Panc1 (cell line): Measurements from ENCODE around the gene SSC5D. TPM values are rescaled to one million over a fixed set of nuclear protein-coding genes. Genes with fewer than 3 reads are reported as not detected.

Experiments used
- ATAC-seq: fragments of 200-7000 bp; cut with Tn5 transposase; 2 replicates; pipeline ENCODE4 v1.9.1; 2020; ENCODE audit warnings: mild to moderate bottlenecking, moderate library complexity
- BruUV-seq: library from RNA; stranded (reverse); fragments of 400-500 nt; replicated peaks from 2 replicates; lab custom pipeline; 2021; lab: Mats Ljungman, UMichigan
- CTCF ChIA-PET: fragments of 300-600 bp; sonication (Branson Sonifier 250); formaldehyde crosslinking; loops from one replicate; lab custom pipeline; 2022; ENCODE audit warnings: antibody characterized with exemption; lab: Charles Lee
- POLR2A ChIA-PET: fragments of 300-600 bp; sonication (Branson Sonifier 250); formaldehyde crosslinking; loops from one replicate; lab custom pipeline; 2022; ENCODE audit warnings: antibody characterized with exemption; lab: Charles Lee
- DNase-seq: peaks from one replicate; pipeline ENCODE4 v3.0.0-alpha.2; 2010; ENCODE audit warnings: low read depth, low spot score
- H3K27ac ChIP-seq: 2 replicates; pipeline ENCODE4 v1.5.1; 2011; ENCODE audit warnings: mild to moderate bottlenecking, low read length, inconsistent platforms
- H3K27me3 ChIP-seq: fragments of 200-500 bp; sonication (Bioruptor generic); 2 replicates; pipeline ENCODE4 v1.6.0; 2014; ENCODE audit warnings: low read length, inconsistent platforms; ENCODE audit not compliant: control insufficient read depth, insufficient read depth
- H3K36me3 ChIP-seq: fragments of 200-500 bp; sonication (Bioruptor generic); 2 replicates; pipeline ENCODE4 v1.5.1; 2014; ENCODE audit warnings: inconsistent platforms, mild to moderate bottlenecking, low read length, moderate library complexity; ENCODE audit not compliant: control insufficient read depth, insufficient read depth
- H3K4me1 ChIP-seq: 2 replicates; pipeline ENCODE4 v1.5.1; 2011; ENCODE audit warnings: inconsistent platforms, mild to moderate bottlenecking, low read length, moderate library complexity; ENCODE audit not compliant: control insufficient read depth, insufficient read depth
- H3K4me3 ChIP-seq, 2 experiments: 2 replicates each; pipeline ENCODE4 v1.5.1; 2011 to 2012; ENCODE audit warnings: low read depth in 2 of 2, low read length in 2 of 2, mild to moderate bottlenecking in 2 of 2, inconsistent platforms in 1 of 2, moderate library complexity in 1 of 2
- H3K9me3 ChIP-seq: fragments of 200-500 bp; sonication (Bioruptor generic); 2 replicates; pipeline ENCODE4 v1.5.1; 2014; ENCODE audit warnings: low read depth, mild to moderate bottlenecking, inconsistent platforms, low read length, moderate library complexity; ENCODE audit not compliant: control insufficient read depth, insufficient read depth
- POLR2AphosphoS5 ChIP-seq: IDR thresholded peaks from 2 replicates; pipeline ENCODE4 v1.6.1; 2012; ENCODE audit warnings: mild to moderate bottlenecking, low read depth, low read length, moderate library complexity
- SIN3A ChIP-seq: IDR thresholded peaks from 2 replicates; pipeline ENCODE4 v1.6.1; 2012; ENCODE audit warnings: low read depth, mild to moderate bottlenecking, low read length, moderate library complexity, borderline replicate concordance; ENCODE audit not compliant: insufficient read depth
- TCF7L2 ChIP-seq: IDR thresholded peaks from 2 replicates; pipeline ENCODE4 v1.6.1; 2011; ENCODE audit warnings: mild to moderate bottlenecking, low read depth, low read length, inconsistent platforms
- in situ Hi-C: cut with HindIII; loops from 2 replicates; pipeline ENCODE4 v1.10.0; 2016; ENCODE audit warnings: low sequenced_read_pairs, low pct_unique_long_range_greater_than_20kb
- intact Hi-C: fragments of 100-400 bp; cut with micrococcal nuclease; formaldehyde crosslinking; loops from one replicate; pipeline ENCODE4 v1.10.0; 2022; ENCODE audit not compliant: unreplicated experiment
- total RNA-seq: library from RNA; stranded (reverse); gene quantifications from one replicate; pipeline ENCODE4 v1.2.1, GENCODE V29; 2021; ENCODE audit not compliant: unreplicated experiment
- TF ChIP-seq, protein P1 (sequence below): fragments of 450-650 bp; IDR thresholded peaks from 2 replicates; pipeline ENCODE4 v1.5.1; 2017; ENCODE audit warnings: mild to moderate bottlenecking
- TF ChIP-seq, protein P2 (sequence below), 2 experiments: IDR thresholded peaks; 2 replicates each; pipeline ENCODE4 v1.6.1; 2011 to 2012; ENCODE audit warnings: low read depth in 2 of 2, control low read depth in 1 of 2, low read length in 1 of 2, mild to moderate bottlenecking in 1 of 2, moderate library complexity in 1 of 2; ENCODE audit not compliant: insufficient read depth in 1 of 2

SSC5D gene
- total RNA-seq, 1 experiment from 2014 or later, result 13.0 TPM

DNA sequence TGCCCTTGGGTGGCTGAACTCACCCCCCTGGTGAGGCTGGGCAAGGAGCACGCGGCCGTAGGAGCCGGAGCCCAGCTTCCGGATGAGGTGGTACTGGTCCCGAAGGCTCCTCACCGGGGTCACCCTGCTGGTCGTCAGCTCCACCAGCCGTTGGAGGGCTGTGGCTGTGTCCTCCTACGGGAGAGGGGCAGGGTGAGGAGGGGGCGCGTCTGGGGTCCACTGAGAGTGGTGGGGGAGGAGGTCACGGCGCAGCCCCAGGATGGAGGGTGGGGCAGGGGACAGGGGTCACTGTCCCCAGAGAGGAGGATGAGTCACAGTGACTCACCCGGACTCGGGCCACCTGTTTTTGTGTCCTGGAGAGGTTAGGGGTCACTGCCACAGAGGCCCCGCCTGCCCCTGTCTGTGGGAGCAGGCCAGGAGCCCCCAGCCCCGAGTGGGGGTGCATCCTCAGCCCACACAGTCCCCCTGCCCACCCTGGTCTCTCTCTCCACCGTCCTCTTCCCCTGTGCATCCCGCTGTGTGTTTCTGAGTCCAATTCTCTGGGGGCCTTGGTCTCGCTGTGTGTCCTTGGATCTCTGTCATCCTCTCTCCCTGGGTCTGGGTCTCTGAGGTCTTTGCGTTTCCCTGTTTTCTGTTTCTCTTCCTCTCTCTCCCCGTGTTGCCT, 56.7 kb downstream of the SSC5D start:
- Histone ChIP-seq H3K27ac (0 out of 2 replicates have a peak overlapping the region, but pooled peaks have one; percentile 15), H3K27me3 (no peaks in the 10 kb centered on the region), H3K36me3 (no peaks in the 10 kb centered on the region), H3K4me3 (no peak overlapping the region), H3K4me1 (peaks cover 47% of the 10 kb centered on the region), H3K9me3 (no peaks in the 10 kb centered on the region)
- no TSS peak for BruUV-seq
- intact Hi-C loops (loop anchor here (5.0 kb wide), 1 partner anchor 37 kb away; the partner anchor contains the start of gene ZNF579), in situ Hi-C loops (no loop called here)
- DNase-seq (no peak), ATAC-seq (no peak)
- TF ChIP-seq TCF7L2 (no peak), POLR2AphosphoS5 (no peak), SIN3A (no peak)
- TF ChIP-seq, protein P1, sequence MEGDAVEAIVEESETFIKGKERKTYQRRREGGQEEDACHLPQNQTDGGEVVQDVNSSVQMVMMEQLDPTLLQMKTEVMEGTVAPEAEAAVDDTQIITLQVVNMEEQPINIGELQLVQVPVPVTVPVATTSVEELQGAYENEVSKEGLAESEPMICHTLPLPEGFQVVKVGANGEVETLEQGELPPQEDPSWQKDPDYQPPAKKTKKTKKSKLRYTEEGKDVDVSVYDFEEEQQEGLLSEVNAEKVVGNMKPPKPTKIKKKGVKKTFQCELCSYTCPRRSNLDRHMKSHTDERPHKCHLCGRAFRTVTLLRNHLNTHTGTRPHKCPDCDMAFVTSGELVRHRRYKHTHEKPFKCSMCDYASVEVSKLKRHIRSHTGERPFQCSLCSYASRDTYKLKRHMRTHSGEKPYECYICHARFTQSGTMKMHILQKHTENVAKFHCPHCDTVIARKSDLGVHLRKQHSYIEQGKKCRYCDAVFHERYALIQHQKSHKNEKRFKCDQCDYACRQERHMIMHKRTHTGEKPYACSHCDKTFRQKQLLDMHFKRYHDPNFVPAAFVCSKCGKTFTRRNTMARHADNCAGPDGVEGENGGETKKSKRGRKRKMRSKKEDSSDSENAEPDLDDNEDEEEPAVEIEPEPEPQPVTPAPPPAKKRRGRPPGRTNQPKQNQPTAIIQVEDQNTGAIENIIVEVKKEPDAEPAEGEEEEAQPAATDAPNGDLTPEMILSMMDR, result no peak
- TF ChIP-seq, protein P2, sequence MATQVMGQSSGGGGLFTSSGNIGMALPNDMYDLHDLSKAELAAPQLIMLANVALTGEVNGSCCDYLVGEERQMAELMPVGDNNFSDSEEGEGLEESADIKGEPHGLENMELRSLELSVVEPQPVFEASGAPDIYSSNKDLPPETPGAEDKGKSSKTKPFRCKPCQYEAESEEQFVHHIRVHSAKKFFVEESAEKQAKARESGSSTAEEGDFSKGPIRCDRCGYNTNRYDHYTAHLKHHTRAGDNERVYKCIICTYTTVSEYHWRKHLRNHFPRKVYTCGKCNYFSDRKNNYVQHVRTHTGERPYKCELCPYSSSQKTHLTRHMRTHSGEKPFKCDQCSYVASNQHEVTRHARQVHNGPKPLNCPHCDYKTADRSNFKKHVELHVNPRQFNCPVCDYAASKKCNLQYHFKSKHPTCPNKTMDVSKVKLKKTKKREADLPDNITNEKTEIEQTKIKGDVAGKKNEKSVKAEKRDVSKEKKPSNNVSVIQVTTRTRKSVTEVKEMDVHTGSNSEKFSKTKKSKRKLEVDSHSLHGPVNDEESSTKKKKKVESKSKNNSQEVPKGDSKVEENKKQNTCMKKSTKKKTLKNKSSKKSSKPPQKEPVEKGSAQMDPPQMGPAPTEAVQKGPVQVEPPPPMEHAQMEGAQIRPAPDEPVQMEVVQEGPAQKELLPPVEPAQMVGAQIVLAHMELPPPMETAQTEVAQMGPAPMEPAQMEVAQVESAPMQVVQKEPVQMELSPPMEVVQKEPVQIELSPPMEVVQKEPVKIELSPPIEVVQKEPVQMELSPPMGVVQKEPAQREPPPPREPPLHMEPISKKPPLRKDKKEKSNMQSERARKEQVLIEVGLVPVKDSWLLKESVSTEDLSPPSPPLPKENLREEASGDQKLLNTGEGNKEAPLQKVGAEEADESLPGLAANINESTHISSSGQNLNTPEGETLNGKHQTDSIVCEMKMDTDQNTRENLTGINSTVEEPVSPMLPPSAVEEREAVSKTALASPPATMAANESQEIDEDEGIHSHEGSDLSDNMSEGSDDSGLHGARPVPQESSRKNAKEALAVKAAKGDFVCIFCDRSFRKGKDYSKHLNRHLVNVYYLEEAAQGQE (IDR thresholded peaks at IDR 0.05; ENCODE audit: insufficient read depth in 1 of 2, low read depth in 2 of 2, low read length in 1 of 2), result no peak
- ChIA-PET POLR2A (interaction anchor here (0.5 to 0.6 kb wide), 2 partner anchors 13 to 285 kb away, joined by 3 to 4 read pairs; no protein-coding TSS in a partner anchor), CTCF (interaction anchor here (0.7 kb wide), 1 partner anchor 404 kb away, joined by 3 read pairs; no protein-coding TSS in a partner anchor)

- in situ Hi-C loops, result no loop called here
- H3K4me3 ChIP-seq, result no peak within 1 kb of the TSS
- H3K4me1 ChIP-seq, result peaks cover 51% of the 10 kb centered on the region
- H3K27ac ChIP-seq, result peak within 1 kb of the TSS; percentile 94
- no peaks in the 10 kb centered on the region for H3K36me3 ChIP-seq
- DNase-seq (no peak), ATAC-seq (no peak)
- CTCF ChIA-PET, result no interaction called here
- H3K27me3 ChIP-seq, result no peaks in the 10 kb centered on the region
- POLR2A ChIA-PET, result interaction anchor here (0.5 kb wide), 1 partner anchor 286 kb away, joined by 4 read pairs; no protein-coding TSS in a partner anchor
- H3K9me3 ChIP-seq, result no peaks in the 10 kb centered on the region
- TF ChIP-seq POLR2AphosphoS5, result no peak
- TF ChIP-seq TCF7L2, result no peak
- no peak for TF ChIP-seq SIN3A
- TF ChIP-seq, protein P2 (IDR thresholded peaks at IDR 0.05; ENCODE audit: insufficient read depth in 1 of 2, low read depth in 2 of 2, low read length in 1 of 2), result no peak
- TF ChIP-seq, protein P1, result no peak
- intact Hi-C loops, result loop anchor here (5.0 kb wide), 1 partner anchor 37 kb away; the partner anchor contains the start of gene ZNF579
- BruUV-seq, result no TSS peak
Observed at GRCh38 chr19:55545443-55545842, 57.2 kb downstream of the SSC5D start, which contains the start of gene SBK3. Gene SBK3 (minus strand): TSS chr19:55545543. CDS start chr19:55545543, 0 bp downstream.
